ENCODE data around the gene RNF125. TPM values are rescaled to one million over a fixed set of nuclear protein-coding genes. Genes with fewer than 3 reads are reported as not detected.

The RNF125 gene
- total and polyA plus RNA-seq, 2 donors (not counting 1 experiment from before 2014, with no cell fraction given), result 5.6 to 7.7 TPM

DNA sequence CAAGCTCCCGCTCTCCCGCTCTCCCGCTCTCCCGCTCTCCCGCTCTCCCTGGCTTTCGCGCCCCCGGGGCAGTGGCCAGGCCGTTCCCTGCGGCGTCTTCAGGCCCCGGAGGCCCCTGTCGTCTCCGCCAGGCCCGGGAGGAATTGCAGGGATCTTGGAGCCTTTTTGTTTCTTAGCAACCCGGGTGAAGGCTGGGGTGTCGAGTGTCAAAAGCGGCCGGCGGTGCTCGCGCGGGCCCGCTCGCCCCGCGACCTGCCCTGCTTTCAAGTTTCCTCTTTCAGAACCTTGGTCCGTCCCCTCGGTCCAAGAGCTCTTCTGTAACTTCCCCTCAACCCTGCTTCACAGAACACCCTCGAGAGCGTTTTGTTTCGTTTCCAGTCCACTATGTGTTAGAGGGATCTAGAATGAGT lies 74.5 kb downstream of the RNF125 start:
- H3K4me1 ChIP-seq (ENCODE audit: control insufficient read depth in 2 of 2, insufficient read depth in 2 of 2, low read length in 2 of 2), result peaks cover 35 to 40% of the 10 kb centered on the region in 2 donors

DNA sequence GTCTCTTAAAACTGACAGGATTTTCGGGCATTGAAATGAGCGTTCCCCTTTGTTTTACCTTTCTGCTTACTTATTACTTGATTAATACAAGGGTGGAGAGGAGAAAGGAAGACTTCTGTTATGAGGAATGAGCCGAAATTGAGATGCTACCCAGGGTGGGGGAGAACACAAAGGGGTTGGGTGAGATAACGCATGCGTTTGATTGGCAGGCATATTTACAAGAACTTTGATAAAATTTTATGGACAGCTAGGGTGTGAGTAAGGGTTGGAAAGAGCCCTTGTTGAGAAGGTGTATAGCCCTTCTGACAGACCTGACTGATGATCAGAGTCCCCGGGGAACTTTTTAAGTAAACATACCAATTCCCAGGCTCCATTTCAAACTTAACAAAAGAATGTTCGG lies 74.9 kb downstream of the RNF125 start:
- peaks cover 35 to 40% of the 10 kb centered on the region in 2 donors for H3K4me1 ChIP-seq (ENCODE audit: control insufficient read depth in 2 of 2, insufficient read depth in 2 of 2, low read length in 2 of 2)
- CTCF ChIA-PET, result no interaction called here

More for the DNA sequence above, 74.5 kb downstream of the RNF125 start:
- intact Hi-C loops (cut with micrococcal nuclease), result loop anchor here (5.0 kb wide), 2 partner anchors 46 to 709 kb away; no protein-coding TSS in a partner anchor
- Histone ChIP-seq H3K4me3 (ENCODE audit: control extremely low read depth in 1 of 5, extremely low read depth in 1 of 5, insufficient read depth in 1 of 5, low read depth in 2 of 5, low read length in 4 of 5) (peak overlapping the region; percentile 63 to 98 (median 87)), H3K4me2 (replicated peaks; ENCODE audit: low read depth, low read length, poor library complexity, severe bottlenecking) (peak overlapping the region; percentile 95), H3K9me3 (ENCODE audit: control extremely low read depth in 1 of 3, control insufficient read depth in 2 of 3, insufficient read depth in 1 of 3, low read length in 2 of 3) (no peaks in the 10 kb centered on the region), H3K79me2 (ENCODE audit: control insufficient read depth, insufficient read depth, low read length) (peaks cover 46% of the 10 kb centered on the region), H3K27ac (ENCODE audit: low read length in 2 of 2) (peak overlapping the region; percentile 95 to 100), H3K36me3 (replicated peaks in 1 of 2; ENCODE audit: control extremely low read depth in 1 of 2, control insufficient read depth in 1 of 2, extremely low read depth in 1 of 2, insufficient read depth in 2 of 2, low read length in 1 of 2) (peaks cover 0 to 20% of the 10 kb centered on the region in 2 experiments), H3K27me3 (replicated peaks in 1 of 4; ENCODE audit: control extremely low read depth in 1 of 4, control insufficient read depth in 3 of 4, insufficient read depth in 4 of 4, low read length in 3 of 4) (no peaks in the 10 kb centered on the region), H2AFZ (ENCODE audit: insufficient read depth, low read depth, low read length, poor library complexity, severe bottlenecking) (peak overlapping the region; percentile 52), H4K20me1 (ENCODE audit: control insufficient read depth, insufficient read depth, low read length, poor library complexity, severe bottlenecking) (peaks cover 55% of the 10 kb centered on the region), H3K9ac (ENCODE audit: low read length) (peak overlapping the region; percentile 99)
- ChIA-PET POLR2A (interaction anchor here (0.5 to 2.6 kb wide), 3 partner anchors 44 to 150 kb away, joined by 3 to 42 read pairs (median 37); partner anchors contain the start of genes RNF125 and TRAPPC8), CTCF (interaction anchor here (0.6 kb wide), 1 partner anchor 150 kb away, joined by 4 read pairs; the partner anchor contains the start of gene TRAPPC8)
- H3K27me3 Mint-ChIP-seq, result no peaks in the 10 kb centered on the region
- 0% methylated on average over 28 of the region's 32 CpGs for WGBS (ENCODE audit: insufficient coverage)
- H3K27ac Mint-ChIP-seq, result peak overlapping the region; percentile 95
- no peak for TF ChIP-seq EZH2 (IDR thresholded peaks at IDR 0.05; ENCODE audit: borderline replicate concordance, insufficient read depth, low read depth, low read length, poor library complexity, severe bottlenecking)
- TF ChIP-seq, protein P1, sequence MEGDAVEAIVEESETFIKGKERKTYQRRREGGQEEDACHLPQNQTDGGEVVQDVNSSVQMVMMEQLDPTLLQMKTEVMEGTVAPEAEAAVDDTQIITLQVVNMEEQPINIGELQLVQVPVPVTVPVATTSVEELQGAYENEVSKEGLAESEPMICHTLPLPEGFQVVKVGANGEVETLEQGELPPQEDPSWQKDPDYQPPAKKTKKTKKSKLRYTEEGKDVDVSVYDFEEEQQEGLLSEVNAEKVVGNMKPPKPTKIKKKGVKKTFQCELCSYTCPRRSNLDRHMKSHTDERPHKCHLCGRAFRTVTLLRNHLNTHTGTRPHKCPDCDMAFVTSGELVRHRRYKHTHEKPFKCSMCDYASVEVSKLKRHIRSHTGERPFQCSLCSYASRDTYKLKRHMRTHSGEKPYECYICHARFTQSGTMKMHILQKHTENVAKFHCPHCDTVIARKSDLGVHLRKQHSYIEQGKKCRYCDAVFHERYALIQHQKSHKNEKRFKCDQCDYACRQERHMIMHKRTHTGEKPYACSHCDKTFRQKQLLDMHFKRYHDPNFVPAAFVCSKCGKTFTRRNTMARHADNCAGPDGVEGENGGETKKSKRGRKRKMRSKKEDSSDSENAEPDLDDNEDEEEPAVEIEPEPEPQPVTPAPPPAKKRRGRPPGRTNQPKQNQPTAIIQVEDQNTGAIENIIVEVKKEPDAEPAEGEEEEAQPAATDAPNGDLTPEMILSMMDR (IDR thresholded peaks at IDR 0.05), result no peak
- H3K9me3 Mint-ChIP-seq (ENCODE audit: insufficient read depth), result no peaks in the 10 kb centered on the region
- peaks cover 46% of the 10 kb centered on the region for H3K4me1 Mint-ChIP-seq
- ATAC-seq (ENCODE audit: low read depth), result peak; percentile 24
- H3K4me3 Mint-ChIP-seq, result peak overlapping the region; percentile 93
- DNase-seq, result peak; percentile 85

More for the DNA sequence above, 74.9 kb downstream of the RNF125 start:
- WGBS (ENCODE audit: insufficient coverage), result 8% methylated on average over 3 of the region's 7 CpGs
- POLR2A ChIA-PET, result interaction anchor here (0.5 to 2.6 kb wide), 3 partner anchors 43 to 151 kb away, joined by 3 to 42 read pairs (median 37); partner anchors contain the start of genes RNF125 and TRAPPC8
- Mint-ChIP-seq H3K27me3 (no peaks in the 10 kb centered on the region), H3K9me3 (ENCODE audit: insufficient read depth) (no peaks in the 10 kb centered on the region), H3K4me1 (peaks cover 46% of the 10 kb centered on the region), H3K27ac (peak overlapping the region; percentile 95), H3K4me3 (peak overlapping the region; percentile 93)
- Histone ChIP-seq H3K4me2 (replicated peaks; ENCODE audit: low read depth, low read length, poor library complexity, severe bottlenecking) (peak overlapping the region; percentile 95), H3K4me3 (ENCODE audit: control extremely low read depth in 1 of 5, extremely low read depth in 1 of 5, insufficient read depth in 1 of 5, low read depth in 2 of 5, low read length in 4 of 5) (peak overlapping the region; percentile 63 to 98 (median 87)), H3K79me2 (ENCODE audit: control insufficient read depth, insufficient read depth, low read length) (peaks cover 49% of the 10 kb centered on the region), H4K20me1 (ENCODE audit: control insufficient read depth, insufficient read depth, low read length, poor library complexity, severe bottlenecking) (peaks cover 57% of the 10 kb centered on the region), H3K27me3 (replicated peaks in 1 of 4; ENCODE audit: control extremely low read depth in 1 of 4, control insufficient read depth in 3 of 4, insufficient read depth in 4 of 4, low read length in 3 of 4) (no peaks in the 10 kb centered on the region), H2AFZ (ENCODE audit: insufficient read depth, low read depth, low read length, poor library complexity, severe bottlenecking) (peak overlapping the region; percentile 52), H3K9me3 (ENCODE audit: control extremely low read depth in 1 of 3, control insufficient read depth in 2 of 3, insufficient read depth in 1 of 3, low read length in 2 of 3) (no peaks in the 10 kb centered on the region), H3K9ac (ENCODE audit: low read length) (peak overlapping the region; percentile 99), H3K36me3 (replicated peaks in 1 of 2; ENCODE audit: control extremely low read depth in 1 of 2, control insufficient read depth in 1 of 2, extremely low read depth in 1 of 2, insufficient read depth in 2 of 2, low read length in 1 of 2) (peaks cover 0 to 20% of the 10 kb centered on the region in 2 experiments), H3K27ac (ENCODE audit: low read length in 2 of 2) (peak overlapping the region; percentile 95 to 100)
- DNase-seq (no peak), ATAC-seq (ENCODE audit: low read depth) (no peak)
- intact Hi-C loops (cut with micrococcal nuclease), result loop anchor here (5.0 kb wide), 2 partner anchors 46 to 709 kb away; no protein-coding TSS in a partner anchor
- TF ChIP-seq EZH2 (IDR thresholded peaks at IDR 0.05; ENCODE audit: borderline replicate concordance, insufficient read depth, low read depth, low read length, poor library complexity, severe bottlenecking), result no peak
- TF ChIP-seq, protein P1 (IDR thresholded peaks at IDR 0.05), result no peak

Data from B cell (primary cell).